Measurements from ENCODE around the gene RAB6B.

The RAB6B gene

DNA sequence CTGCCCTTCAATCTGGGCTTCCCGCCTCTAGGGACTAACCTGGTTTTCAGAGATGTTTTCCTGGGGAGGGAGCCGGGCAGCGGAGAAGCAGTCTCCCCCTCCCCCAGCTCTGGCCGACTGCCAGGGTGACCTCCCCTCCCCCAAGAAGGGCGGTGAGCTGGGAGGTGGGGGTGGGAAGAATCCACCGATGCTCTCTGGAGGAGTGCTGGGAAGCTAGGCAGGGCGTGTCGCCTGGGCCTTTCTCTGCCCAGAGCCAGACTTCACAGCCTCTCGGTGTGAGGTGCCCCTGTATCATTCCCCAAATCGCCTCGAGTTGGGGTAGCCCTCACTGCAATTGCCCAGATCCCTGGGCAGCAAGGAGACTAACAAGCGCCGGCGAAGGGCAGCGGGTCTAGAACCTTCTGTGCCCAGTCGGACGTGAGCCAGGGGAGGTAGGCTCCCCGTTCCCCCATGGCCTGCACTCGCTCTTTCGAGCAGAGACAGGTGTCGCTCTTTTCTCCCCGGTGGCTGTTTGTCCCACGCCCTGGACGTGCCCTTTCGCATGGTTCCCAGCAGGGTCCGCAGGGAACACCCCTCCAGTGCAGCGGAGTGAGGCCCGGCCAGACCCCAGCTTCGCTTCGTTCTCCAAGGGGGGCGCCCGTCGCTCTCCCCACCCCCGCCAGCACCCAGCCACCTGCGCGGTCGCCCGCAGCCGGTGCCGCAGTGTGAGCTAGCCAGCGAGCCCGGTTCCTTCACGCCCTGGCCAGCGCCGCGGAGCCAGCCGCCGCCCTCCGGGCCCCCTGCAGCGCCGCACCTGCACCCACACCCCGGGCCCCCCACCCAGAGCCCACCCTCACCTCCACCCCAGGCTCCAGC is 1.1 kb downstream of the RAB6B start:
- no peak for DNase-seq (ENCODE audit: low read depth, low spot score)

DNA sequence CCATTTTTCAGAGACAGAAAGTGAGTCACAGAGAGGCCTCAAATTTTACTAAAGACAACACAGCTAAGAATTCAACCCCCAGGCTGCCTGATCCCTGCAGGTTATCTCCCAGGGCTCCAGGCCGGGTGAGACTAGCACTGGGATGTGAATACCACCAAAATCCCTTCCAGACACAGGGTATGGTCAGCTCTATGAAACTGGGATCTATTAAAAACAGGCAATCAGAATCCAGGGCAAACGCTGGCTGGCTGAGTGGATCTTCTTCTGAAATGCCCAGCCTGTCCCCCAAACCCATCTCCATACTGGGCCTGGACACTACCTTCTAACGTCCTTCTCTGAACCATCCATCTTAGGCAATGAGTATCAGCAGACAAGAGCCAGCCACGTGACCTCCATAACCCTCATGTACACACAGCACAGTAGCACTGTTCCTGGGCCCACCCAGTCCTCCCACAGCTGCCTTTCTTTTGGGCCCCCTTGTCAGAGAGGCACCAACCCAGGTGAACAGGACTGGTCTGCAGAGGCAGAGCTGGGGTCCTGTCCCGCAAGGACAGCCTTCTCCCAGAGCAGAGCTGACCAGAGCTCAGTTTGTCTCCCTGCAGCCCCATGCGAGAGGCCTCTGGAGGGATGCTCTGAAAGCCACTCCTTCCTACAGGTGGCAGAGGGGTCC is 1.9 kb downstream of the RAB6B start:
- no peak for DNase-seq (ENCODE audit: low read depth, low spot score)

DNA sequence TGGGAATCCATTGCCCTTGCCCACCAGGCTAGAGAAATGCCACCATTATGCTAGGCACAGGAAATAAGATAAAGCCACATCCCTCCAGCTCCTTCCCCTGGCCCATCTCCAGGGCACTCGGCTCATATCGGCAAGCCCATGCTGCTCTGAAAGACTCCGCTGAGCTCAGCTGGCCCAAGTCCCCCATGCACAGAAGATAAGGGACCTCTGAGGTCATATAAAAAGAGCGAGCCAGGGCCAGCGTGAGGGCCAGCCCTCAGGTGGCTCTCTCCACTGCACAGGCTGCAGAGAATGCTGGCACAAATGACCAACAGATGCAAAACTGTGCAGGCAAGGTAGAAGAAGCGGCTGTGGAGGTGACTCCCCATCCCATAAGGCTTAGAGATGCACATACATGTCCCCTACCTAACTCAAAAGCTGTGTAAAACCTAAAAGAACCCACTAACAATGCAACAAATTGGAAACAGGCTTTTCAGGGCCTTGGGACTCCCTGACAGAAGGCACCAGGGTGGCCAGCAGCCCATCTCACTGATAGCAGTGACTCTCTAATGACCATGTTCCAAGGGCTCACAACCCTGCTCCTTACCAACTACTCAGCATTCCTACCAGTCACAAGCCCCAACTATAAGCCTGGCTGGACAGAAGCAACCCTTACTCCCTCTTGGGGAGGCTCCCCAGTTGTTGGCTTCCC is 3.0 kb downstream of the RAB6B start:
- no peak for DNase-seq (ENCODE audit: low read depth, low spot score)

DNA sequence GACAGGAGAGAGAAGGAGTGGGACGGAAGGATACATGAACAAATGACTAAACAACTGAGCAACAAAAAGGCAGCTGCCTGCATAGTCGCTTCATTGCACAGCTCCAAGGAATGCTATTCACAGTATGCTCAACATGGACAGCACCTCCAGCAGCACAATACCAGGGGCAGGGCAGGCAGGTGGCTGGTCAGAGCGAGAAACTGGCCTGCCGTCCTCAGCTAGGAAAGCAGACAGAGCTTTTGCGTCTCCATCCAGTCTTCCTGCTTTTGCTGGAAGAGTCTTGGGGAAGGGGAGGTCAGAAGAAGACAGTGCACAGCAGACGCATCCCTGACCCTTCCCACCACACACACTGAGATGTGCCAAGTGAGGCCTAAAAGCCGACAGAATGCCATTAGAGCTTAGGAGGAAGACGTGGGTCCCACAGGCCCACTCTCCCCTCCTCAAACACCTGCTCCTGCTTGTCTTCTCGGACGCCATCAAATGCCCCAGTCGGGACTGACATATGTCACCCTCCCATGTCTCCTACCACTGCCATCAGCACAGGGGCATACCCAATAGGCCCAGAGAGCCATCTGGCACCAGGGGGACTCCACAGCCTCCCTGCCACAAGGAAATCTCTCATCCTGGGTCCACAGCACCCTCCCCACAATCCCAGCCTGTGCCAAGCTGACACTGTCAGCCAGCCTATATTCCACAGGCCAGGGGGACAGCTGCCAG is 3.9 kb downstream of the RAB6B start:
- no peak for DNase-seq (ENCODE audit: low read depth, low spot score)

DNA sequence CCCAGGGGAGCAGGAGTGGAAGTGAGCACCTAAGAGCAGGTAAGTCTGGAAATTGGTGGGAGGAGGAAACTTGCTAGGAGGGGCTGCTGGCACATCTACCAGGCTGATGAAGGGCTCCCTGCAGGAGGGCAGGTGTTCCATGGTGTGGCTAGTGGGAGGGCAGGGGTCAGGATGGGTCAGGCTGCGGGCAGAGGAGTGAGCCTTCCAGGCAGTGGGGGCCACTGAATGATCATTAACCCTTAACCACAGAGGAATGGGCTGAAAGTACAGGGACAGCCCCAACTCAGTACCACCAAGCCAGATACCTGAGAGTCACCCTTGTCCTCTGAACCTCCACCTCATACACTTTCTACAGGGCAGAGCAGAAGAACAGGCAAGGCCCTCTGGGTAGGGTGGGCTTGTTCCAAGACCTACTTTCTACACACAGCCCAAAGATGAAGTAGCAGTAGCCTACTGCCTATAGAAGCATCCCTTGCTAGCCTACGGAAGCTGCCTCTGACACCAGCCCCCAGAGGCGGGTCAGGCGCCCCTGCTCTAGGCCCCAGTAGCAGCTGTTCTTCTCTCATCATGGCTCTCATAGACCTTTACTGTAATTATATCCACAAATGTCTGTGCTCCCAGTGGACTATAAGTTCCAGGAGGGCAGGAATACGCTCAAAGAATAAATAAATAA is 4.6 kb downstream of the RAB6B start:
- no peak for DNase-seq (ENCODE audit: low read depth, low spot score)

DNA sequence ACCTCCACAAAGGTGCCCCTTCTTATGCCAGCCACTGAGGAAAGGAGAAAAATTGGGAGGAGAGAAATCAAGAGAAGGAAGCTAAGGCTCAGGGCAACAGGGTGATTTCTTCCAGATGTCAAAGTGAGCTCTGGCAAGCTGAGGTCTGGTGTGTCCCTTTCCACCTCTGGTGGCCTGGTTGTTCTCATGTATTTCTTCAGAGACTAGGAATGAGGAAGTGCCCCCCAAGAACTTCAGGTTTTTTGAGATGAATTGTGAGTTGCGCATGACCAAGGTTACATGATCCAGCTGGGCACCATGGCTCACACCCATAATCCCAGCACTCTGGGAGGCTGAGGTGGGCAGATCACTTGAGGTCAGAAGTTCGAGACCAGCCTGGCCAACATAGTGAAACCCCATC is 5.6 kb downstream of the RAB6B start:
- DNase-seq (ENCODE audit: low read depth, low spot score): no peak

DNA sequence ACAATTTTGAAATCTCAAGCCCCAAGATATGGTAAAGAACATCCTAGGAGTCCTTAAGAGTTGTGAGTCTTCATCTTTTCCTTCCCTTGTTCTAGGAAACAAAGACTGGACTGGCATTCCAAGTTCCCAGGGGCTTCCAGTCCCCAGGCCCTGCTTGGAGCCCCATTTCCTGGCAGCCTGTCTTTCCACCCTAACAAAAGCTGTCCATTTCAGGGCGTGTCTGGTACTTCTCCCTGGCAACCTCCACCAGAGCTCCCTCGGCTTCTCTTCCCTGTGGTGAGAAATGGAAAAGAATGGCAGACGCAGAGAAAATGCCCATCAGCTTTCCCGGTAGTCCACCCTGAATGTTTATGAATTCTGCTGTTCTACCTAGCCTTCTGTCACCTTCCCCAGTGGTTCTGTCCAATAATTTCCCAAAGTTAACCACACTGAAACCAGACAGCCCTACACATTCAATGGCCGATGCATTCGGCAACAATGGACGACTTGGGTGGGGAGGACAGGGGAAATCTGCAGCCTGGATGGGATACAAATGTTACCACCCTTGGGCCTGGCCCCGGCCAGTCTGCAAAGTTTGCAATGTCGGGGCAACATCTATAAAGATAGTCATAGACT is 6.8 kb downstream of the RAB6B start:
- DNase-seq (ENCODE audit: low read depth, low spot score): no peak

DNA sequence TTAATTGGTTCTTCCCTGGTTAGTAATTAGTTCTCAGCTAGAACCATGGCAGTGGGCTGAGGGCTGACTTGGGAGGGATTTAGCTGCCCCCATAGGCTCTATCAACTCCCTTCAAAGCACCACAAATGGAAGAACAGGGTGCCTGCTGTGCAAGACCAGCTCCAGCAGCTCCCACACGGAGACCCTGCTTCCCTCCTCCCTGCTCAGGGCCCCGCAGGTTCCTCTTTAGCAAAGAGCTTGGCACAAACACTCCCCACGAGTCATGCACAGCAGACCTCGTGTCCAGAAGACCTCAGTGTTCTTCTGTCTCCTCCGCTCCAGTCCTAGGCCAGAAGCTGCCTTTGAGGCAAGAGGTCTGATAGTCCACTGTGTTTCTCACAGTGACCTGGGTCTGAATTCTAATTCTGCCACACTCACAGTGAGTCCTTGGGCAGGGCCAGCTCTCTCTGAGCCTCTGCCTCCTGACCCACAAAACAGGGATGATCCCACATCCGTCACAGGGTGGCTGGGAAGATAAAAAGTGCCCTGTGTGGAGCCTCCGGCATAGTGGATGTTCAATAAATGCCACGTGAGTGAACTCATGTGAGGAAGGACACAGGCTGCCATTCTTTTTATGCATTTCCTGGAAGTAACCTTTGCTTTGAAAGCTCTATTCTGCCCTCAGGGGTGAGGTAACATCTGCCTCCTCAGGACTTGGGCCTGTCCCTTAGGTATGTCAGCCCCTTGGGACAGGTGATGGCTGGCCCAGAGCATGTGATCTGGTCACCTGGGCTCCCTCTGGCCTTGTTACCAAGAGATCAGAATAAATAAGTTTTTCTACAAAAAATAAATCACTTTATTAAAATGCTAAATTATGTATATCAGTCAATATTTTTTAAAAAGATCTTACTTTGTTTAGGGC is 7.6 kb downstream of the RAB6B start:
- no peak for DNase-seq (ENCODE audit: low read depth, low spot score)

DNA sequence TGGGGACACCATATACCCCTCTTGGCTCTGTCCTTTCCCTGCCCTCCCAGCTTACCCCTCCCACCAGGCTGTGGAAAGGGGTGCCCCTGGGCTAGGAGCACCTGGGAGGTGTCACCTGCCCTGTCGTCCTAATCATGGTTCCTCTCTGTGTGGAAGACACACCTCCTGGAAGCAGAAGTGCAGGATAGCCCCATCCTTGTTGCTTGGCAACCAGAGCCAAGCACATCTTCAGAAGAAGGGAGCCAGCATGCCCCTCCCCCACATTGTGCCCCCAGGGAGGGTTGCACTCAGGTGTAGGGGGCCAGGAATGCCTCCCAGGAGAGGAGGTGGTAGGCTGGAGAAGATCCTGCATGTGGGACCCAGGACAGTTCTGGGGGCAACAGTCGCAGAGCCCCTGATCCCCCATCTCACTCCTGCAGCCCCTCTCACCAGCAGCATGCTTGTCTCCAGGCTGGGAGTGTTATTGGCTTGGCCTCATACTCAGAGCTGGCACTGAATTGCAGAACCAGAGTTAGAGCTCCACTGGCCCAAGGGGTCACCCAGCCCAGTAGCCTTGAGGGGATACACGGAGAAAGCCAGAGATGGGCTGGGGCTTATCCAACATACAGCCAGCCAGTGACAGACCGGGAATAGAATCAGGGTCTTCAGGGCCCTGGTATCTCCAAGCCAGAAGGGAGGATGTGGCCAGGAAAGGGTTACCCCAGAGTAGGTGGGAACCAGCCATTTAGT is 8.4 kb downstream of the RAB6B start:
- DNase-seq (ENCODE audit: low read depth, low spot score): no peak

DNA sequence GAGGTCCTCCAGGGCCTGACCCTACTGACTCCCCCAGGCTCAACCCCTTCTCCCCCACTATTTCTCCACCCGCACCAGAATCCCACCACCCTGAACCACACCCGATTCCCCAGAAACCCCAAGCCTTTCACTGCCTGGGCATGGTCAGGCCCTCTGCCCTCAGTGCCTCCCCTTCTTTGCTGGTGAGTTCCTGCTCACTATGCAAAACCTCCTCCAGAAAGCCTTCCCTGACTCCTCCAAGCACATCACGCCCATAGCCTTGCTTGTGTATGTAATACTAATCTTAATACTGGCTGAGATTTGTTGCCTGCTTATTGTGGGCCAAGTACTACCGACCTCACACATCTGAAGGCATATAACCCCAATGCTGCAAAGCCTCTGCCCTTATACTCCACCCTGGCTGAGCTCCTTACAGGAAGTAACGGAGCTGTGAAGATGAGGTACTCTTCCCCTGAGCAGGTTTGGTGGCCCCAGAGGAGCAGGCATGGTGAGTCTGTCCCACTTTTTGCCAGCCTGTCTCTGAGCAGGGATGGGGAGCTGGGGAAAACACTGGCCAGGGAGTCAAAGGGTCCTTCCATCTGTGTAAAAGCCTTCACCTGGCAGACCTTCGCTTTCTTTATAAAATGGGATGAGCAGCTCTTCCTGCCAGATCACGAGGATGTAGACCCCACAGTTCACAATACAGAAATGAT is 9.5 kb downstream of the RAB6B start:
- no peak for DNase-seq (ENCODE audit: low read depth, low spot score)

DNA sequence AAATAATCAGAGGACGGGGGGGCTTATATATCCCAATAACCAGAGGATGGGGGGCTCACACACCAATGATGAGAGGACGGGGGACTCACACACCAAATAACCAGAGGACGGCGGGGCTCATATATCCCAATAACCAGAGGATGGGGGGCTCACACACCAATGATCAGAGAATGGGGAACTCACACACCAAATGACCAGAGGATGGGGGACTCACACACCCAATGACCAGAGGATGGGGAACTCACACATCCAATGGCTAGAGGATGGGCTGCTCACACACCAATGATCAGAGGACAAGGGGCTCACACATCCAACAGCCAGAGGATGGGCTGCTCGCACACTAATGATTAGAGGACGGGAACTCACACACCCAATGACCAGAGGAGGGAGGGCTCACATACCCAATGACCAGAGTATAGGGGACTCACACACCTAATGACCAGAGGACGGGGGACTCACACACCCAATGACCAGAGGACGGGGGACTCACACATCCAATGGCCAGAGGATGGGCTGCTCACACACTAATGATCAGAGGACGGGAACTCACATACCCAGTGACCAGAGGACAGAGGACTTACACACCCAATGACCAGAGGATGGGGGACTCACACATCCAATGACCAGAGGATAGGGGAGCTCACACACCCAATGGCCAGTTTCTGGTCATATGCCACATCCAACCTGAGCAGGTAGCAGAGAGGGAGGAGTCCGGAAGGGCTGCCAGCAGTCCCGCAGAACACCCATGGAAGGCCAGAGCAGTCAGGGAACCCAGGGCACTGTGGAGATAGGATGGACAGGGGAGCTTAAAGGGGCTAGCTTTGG is 10.6 kb downstream of the RAB6B start:
- DNase-seq (ENCODE audit: low read depth, low spot score): no peak

DNA sequence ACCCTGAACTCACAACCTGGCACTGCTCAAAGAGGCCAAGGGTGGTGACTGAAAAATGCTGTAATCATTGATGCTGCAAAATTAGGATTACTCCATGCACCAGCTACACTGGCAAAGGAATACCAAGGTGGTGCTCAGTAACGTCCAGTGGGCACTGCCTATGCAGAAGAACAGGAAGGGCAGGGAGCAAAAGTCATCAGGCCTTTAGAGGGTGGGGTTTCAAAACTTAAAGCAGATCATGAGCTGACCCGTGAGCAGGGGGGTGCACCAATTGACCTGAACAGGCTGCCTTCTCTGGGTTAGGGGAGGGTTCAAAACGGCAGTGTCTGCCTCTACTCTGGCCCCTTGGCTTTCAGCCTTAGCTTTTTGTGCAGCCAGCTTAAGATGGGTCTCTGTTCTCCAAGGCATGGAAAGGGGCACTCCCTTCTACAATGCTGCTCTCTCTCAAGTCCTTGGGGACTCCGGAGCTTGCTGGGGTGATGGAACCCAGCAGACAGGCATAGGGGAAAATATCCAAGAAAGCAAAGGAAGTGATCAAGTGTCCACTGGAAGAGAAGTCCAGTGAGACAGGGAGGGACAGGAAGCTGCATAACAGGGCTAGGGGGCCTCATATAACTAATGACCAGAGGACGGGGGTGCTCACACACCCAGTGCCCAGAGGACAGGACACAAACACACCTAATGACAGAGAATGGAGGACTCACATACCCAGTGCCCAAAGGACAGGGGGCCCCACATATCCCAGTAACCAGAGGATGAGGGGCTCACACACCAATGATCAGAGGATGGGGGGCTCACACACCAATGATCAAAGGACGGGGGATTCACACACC is 11.4 kb downstream of the RAB6B start:
- DNase-seq (ENCODE audit: low read depth, low spot score): no peak

DNA sequence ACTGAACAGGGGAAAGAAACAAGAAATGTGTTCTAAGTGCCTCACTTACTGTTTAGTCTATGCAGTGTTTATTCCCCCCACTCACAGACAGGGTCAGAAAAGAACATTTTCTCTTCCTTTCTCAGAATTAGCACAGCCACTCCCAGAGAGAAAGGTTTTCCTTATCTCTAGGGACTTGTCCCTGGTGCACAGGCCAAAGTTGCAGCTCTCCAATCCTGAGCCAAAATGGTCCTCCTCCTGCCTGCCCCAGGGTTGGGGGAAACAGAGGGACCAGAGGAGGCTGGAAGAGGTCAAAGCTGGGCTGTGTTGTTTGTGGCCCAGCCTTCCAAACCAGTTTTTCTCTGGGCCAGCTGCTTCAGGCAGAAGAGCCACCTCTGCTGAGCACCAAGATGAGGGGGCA is 12.0 kb downstream of the RAB6B start:
- DNase-seq (ENCODE audit: low read depth, low spot score): no peak

DNA sequence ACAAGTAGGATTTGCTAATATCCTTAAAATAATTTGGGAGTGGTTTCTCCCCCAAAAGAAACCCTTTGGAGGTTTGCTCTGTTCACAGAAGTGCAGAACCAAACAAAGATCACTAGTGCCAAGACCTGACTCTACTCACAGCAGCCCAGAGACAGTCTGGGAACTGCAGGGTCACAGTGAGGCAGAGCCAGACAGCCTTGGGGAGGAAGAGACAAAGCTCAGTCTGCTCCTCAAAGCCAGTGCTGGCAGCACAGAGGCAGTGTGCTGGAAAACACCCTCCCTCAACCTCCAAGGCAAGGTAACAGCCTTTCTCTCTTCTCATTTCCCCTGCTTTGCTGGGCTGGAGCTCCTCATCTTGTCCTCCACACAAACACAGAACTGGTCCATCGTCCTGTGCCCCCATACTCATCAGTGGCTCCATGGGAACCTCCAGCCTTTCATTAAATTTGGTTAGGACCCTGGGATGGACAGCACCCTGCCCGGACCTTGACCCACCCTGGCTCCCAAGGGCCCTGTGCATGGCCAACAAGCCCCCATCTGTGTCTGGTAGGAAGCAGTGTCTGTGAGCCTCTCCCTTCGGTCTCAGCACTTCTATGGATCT is 12.6 kb downstream of the RAB6B start:
- no peak for DNase-seq (ENCODE audit: low read depth, low spot score)

DNA sequence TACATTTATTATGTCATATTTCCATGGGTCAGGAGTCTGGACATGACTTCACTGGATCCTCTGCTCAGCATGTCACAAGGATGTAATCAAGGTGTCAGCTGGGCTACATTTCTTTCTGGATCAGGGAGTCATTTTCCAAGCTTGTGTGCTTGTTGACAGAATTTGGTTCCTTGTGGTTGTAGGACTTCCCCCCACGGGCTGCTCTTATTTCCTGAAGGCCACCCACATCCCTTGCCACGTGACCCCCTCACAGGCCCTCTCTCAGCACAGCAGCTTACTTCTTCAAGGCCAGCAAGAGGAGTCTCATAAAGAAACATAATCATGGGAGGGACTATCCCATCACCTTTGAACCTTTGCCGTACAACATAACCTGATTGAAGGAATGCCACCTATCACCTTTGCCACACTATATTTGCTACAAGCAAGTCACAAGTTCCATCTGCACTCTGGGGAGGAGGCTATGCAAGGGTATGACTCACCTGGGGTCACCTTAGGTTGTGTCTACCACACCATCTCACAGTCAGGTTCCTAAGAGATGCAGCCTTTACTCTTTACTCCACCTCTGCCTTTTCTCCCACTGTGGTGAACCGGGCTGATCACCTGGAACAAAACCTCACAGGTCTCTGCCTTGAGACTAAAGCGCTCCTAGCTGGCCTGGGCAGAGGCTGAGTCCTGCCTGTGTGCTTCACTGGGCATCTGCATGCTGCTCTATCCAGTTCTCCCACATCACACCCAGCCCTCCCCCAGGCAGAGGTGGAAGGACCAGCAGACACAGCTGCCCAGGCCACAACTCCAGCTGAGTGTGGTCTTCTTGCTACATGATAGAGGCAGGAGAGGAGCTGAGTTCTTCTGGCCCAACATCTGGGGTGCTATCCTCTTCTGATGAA is 13.5 kb downstream of the RAB6B start:
- no peak for DNase-seq (ENCODE audit: low read depth, low spot score)

All from smooth muscle cell of the brain vasculature (primary cell).